GM23338 (cell line): ENCODE results near the gene ZFR.

Experiments
- EZH2 ChIP-seq: fragments of 200-600 bp; sonication (generic); IDR thresholded peaks from one replicate; pipeline ENCODE4 v1.8.0; 2017; ENCODE audit warnings: antibody characterized with exemption, mild to moderate bottlenecking, low read depth; ENCODE audit not compliant: unreplicated experiment
- EZH2phosphoT487 ChIP-seq: fragments of 200-600 bp; sonication (generic); IDR thresholded peaks from one replicate; pipeline ENCODE4 v1.8.1; 2018; ENCODE audit warnings: antibody characterized with exemption; ENCODE audit not compliant: unreplicated experiment
- POLR2AphosphoS5 ChIP-seq: IDR thresholded peaks from 2 replicates; pipeline ENCODE4 v1.6.1; 2016; ENCODE audit warnings: antibody characterized with exemption, low read depth
- STAT1 ChIP-seq: IDR thresholded peaks from one replicate; pipeline ENCODE4 v1.6.1; 2016; ENCODE audit warnings: antibody characterized with exemption; ENCODE audit not compliant: unreplicated experiment
- ZNF331 ChIP-seq: fragments of 250-450 bp; sonication (Bioruptor Pico); IDR thresholded peaks from 2 replicates; pipeline ENCODE4 v1.5.0; 2020; ENCODE audit warnings: low read depth, mild to moderate bottlenecking, moderate library complexity
- TF ChIP-seq, protein P1 (sequence below), 2 experiments: fragments of 200-600 bp in 1 of 2; sonication (generic) in 1 of 2; conservative IDR thresholded peaks; 2 replicates each; pipeline versions ENCODE4 v1.5.1 to v1.6.1; 2016 to 2017; ENCODE audit warnings: antibody characterized with exemption in 2 of 2, low read depth in 2 of 2, mild to moderate bottlenecking in 2 of 2, moderate library complexity in 1 of 2
- TF ChIP-seq, protein P2 (sequence below): IDR thresholded peaks from one replicate; pipeline ENCODE4 v1.6.1; 2018; ENCODE audit warnings: antibody characterized with exemption; ENCODE audit not compliant: unreplicated experiment

DNA sequence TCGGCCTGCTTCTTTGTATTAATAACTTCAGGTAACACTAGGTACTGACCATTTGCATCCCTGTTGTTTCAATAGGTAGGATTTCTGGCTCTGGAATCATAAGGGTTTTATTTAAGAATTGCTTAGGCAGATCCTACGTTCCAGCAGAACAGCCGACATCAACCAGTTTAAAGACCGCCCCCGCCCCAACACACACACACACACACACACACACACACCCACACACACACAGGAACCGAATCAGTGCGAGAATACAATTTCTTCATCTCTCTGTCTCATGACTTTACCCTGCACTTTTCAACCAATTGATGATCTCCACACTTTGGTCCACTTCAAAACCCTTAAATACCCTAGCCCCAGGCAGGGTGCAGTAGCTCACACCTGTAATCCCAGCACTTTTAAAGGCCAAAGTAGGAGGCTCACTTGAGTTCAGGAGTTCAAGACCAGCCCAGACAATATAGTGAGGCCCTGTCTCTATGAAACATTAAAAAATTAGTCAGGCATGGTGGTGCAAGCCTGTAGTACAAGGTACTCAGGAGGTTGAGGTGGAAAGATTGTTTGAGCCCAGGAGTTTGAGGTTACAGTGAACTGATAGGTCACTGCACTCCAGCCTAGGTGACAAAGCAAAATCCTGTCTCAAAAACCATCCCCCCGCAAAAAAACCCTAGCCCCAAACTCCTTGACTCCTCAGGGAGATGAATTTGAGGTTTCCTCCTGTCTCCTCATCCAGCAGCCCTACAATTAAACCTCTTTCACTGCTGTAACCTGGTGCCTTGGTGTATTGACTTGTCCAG is 129.1 kb downstream of the ZFR start:
- TF ChIP-seq, protein P1, sequence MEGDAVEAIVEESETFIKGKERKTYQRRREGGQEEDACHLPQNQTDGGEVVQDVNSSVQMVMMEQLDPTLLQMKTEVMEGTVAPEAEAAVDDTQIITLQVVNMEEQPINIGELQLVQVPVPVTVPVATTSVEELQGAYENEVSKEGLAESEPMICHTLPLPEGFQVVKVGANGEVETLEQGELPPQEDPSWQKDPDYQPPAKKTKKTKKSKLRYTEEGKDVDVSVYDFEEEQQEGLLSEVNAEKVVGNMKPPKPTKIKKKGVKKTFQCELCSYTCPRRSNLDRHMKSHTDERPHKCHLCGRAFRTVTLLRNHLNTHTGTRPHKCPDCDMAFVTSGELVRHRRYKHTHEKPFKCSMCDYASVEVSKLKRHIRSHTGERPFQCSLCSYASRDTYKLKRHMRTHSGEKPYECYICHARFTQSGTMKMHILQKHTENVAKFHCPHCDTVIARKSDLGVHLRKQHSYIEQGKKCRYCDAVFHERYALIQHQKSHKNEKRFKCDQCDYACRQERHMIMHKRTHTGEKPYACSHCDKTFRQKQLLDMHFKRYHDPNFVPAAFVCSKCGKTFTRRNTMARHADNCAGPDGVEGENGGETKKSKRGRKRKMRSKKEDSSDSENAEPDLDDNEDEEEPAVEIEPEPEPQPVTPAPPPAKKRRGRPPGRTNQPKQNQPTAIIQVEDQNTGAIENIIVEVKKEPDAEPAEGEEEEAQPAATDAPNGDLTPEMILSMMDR (conservative IDR thresholded peaks at IDR 0.05; ENCODE audit: low read depth in 2 of 2) = no peak
- TF ChIP-seq EZH2 = no peak
- TF ChIP-seq EZH2phosphoT487 = no peak
- no peak for TF ChIP-seq STAT1
- TF ChIP-seq, protein P2, sequence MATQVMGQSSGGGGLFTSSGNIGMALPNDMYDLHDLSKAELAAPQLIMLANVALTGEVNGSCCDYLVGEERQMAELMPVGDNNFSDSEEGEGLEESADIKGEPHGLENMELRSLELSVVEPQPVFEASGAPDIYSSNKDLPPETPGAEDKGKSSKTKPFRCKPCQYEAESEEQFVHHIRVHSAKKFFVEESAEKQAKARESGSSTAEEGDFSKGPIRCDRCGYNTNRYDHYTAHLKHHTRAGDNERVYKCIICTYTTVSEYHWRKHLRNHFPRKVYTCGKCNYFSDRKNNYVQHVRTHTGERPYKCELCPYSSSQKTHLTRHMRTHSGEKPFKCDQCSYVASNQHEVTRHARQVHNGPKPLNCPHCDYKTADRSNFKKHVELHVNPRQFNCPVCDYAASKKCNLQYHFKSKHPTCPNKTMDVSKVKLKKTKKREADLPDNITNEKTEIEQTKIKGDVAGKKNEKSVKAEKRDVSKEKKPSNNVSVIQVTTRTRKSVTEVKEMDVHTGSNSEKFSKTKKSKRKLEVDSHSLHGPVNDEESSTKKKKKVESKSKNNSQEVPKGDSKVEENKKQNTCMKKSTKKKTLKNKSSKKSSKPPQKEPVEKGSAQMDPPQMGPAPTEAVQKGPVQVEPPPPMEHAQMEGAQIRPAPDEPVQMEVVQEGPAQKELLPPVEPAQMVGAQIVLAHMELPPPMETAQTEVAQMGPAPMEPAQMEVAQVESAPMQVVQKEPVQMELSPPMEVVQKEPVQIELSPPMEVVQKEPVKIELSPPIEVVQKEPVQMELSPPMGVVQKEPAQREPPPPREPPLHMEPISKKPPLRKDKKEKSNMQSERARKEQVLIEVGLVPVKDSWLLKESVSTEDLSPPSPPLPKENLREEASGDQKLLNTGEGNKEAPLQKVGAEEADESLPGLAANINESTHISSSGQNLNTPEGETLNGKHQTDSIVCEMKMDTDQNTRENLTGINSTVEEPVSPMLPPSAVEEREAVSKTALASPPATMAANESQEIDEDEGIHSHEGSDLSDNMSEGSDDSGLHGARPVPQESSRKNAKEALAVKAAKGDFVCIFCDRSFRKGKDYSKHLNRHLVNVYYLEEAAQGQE = no peak
- no peak for TF ChIP-seq POLR2AphosphoS5
- TF ChIP-seq ZNF331 = no peak
